Activated CD4-positive, alpha-beta T cell treated with anti-CD3 and anti-CD28 coated beads for 36 hours (primary cell): ENCODE data around the gene CIITA. TPM values are rescaled to one million over a fixed set of nuclear protein-coding genes. Genes with fewer than 3 reads are reported as not detected.
A peak's percentile ranks its signal among the peaks of the same experiment; 100 is the strongest.
"Not testable (repeated sequence)": the region's sequence is repeated elsewhere in the genome, so short reads cannot be mapped to it uniquely, and the experiment has no call there.

Source experiments
- ATAC-seq: fragments of 200-7000 bp; cut with Tn5 transposase; one replicate; pipeline ENCODE4 v1.10.0; 2021; ENCODE audit warnings: mild to moderate bottlenecking, moderate library complexity
- CTCF ChIA-PET: fragments of 350-600 bp; sonication (Branson Sonifier 250); formaldehyde crosslinking; loops from one replicate; lab custom pipeline; 2021; ENCODE audit warnings: antibody characterized with exemption; lab: Charles Lee
- POLR2A ChIA-PET: fragments of 350-600 bp; sonication (Branson Sonifier 250); formaldehyde crosslinking; loops from one replicate; lab custom pipeline; 2021; ENCODE audit warnings: antibody characterized with exemption, inconsistent platforms; lab: Charles Lee
- DNase-seq: peaks from one replicate; pipeline ENCODE4 v3.0.0-alpha.2; 2020
- H3K27ac Mint-ChIP-seq: one replicate; pipeline ENCODE4 v1.8.0; 2021; ENCODE audit warnings: mixed read lengths
- H3K27me3 Mint-ChIP-seq: one replicate; pipeline ENCODE4 v1.8.0; 2021; ENCODE audit warnings: mixed read lengths
- H3K36me3 Mint-ChIP-seq: one replicate; pipeline ENCODE4 v1.8.0; 2021; ENCODE audit warnings: low read depth, mixed read lengths
- H3K4me1 Mint-ChIP-seq: one replicate; pipeline ENCODE4 v1.8.0; 2021; ENCODE audit warnings: mixed read lengths
- H3K4me3 Mint-ChIP-seq: one replicate; pipeline ENCODE4 v1.8.0; 2021; ENCODE audit warnings: mild to moderate bottlenecking, moderate library complexity, mixed read lengths
- H3K9me3 Mint-ChIP-seq: one replicate; pipeline ENCODE4 v1.8.0; 2021; ENCODE audit warnings: low read depth, mixed read lengths
- intact Hi-C, 2 experiments: fragments of 100-400 bp; cut with DNase I in 1 of 2; cut with micrococcal nuclease in 1 of 2; formaldehyde crosslinking; loops; one replicate each; pipeline versions ENCODE4 v1.14.2 to v1.15.1; 2022 to 2024; cut with DNase I, micrococcal nuclease
- total RNA-seq, 2 experiments: library from RNA; stranded (reverse); gene quantifications; one replicate each; pipeline ENCODE4 v1.2.3, GENCODE V29; 2021

The CIITA gene, protein sequence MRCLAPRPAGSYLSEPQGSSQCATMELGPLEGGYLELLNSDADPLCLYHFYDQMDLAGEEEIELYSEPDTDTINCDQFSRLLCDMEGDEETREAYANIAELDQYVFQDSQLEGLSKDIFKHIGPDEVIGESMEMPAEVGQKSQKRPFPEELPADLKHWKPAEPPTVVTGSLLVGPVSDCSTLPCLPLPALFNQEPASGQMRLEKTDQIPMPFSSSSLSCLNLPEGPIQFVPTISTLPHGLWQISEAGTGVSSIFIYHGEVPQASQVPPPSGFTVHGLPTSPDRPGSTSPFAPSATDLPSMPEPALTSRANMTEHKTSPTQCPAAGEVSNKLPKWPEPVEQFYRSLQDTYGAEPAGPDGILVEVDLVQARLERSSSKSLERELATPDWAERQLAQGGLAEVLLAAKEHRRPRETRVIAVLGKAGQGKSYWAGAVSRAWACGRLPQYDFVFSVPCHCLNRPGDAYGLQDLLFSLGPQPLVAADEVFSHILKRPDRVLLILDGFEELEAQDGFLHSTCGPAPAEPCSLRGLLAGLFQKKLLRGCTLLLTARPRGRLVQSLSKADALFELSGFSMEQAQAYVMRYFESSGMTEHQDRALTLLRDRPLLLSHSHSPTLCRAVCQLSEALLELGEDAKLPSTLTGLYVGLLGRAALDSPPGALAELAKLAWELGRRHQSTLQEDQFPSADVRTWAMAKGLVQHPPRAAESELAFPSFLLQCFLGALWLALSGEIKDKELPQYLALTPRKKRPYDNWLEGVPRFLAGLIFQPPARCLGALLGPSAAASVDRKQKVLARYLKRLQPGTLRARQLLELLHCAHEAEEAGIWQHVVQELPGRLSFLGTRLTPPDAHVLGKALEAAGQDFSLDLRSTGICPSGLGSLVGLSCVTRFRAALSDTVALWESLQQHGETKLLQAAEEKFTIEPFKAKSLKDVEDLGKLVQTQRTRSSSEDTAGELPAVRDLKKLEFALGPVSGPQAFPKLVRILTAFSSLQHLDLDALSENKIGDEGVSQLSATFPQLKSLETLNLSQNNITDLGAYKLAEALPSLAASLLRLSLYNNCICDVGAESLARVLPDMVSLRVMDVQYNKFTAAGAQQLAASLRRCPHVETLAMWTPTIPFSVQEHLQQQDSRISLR
- total RNA-seq: 1 to 10 TPM in 1 of 2 experiments, under 1 TPM in 1; 0.87 to 1.4 TPM

DNA sequence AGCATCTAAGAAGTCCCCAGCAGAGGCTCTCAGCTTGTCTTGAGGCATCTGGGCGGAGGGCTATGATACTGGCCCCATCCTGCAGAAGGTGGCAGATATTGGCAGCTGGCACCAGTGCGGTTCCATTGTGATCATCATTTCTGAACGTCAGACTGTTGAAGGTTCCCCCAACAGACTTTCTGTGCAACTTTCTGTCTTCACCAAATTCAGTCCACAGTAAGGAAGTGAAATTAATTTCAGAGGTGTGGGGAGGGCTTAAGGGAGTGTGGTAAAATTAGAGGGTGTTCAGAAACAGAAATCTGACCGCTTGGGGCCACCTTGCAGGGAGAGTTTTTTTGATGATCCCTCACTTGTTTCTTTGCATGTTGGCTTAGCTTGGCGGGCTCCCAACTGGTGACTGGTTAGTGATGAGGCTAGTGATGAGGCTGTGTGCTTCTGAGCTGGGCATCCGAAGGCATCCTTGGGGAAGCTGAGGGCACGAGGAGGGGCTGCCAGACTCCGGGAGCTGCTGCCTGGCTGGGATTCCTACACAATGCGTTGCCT lies at the start of gene CIITA:
Gene CIITA (plus strand): TSS at position 404 of the 543 bp plus-strand sequence. CDS start 129 bp downstream, at position 533.
- H3K4me1 Mint-ChIP-seq: peaks cover 62% of the 10 kb centered on the region
- ChIA-PET POLR2A (no interaction called here), CTCF (interaction anchor here (0.5 to 0.7 kb wide), 4 partner anchors 38 to 361 kb away, joined by 3 to 4 read pairs (median 4); no protein-coding TSS in a partner anchor)
- H3K9me3 Mint-ChIP-seq: no peaks in the 10 kb centered on the region
- H3K27ac Mint-ChIP-seq: no peak within 1 kb of the TSS
- DNase-seq (peak; percentile 77), ATAC-seq (peak; percentile 50)
- no peaks in the 10 kb centered on the region for H3K36me3 Mint-ChIP-seq
- intact Hi-C loops: loop anchor here in 1 of 2 experiments (5.0 kb wide), 1 partner anchor 365 kb away; no protein-coding TSS in a partner anchor
- H3K4me3 Mint-ChIP-seq: peak within 1 kb of the TSS; percentile 70
- peaks cover 71% of the 10 kb centered on the region for H3K27me3 Mint-ChIP-seq

DNA sequence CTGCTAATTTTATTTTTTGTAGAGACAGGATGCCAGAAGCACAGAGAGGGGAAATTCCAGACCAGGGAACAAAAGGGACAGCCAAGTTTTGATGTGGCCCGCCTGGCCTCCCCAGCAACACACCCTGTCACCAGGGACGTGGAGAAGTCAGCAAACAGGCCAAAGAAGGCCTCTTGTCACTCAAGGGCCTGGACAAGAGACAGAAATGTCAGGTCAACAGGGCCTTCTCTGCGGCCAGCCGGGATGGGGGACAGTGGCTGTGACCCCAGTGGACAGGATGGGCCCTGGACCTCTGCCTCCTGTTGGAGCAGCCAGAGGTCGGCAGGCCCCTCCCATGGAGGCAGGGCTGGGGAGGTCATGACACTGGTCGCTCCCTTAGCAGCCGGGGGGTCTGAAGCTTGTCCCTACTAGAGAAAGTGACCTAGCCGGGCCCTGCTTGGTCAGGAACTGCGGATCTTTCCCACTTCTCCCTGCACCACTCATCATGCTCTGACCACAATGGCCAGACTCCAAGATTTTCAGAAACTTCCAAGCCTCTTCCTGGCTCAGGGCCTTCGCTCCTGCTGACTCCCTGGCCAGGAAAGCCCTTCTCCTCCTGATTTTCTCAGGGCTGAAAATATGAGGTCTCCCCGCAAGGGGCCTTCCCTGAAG lies 49.2 kb upstream of the CIITA start:
- ChIA-PET CTCF (no interaction called here), POLR2A (no interaction called here)
- Mint-ChIP-seq H3K4me1 (no peaks in the 10 kb centered on the region), H3K36me3 (no peaks in the 10 kb centered on the region), H3K4me3 (no peak overlapping the region), H3K27ac (no peak overlapping the region), H3K9me3 (no peaks in the 10 kb centered on the region), H3K27me3 (no peaks in the 10 kb centered on the region)
- DNase-seq (no peak), ATAC-seq (no peak)
- intact Hi-C loops: no loop called here

DNA sequence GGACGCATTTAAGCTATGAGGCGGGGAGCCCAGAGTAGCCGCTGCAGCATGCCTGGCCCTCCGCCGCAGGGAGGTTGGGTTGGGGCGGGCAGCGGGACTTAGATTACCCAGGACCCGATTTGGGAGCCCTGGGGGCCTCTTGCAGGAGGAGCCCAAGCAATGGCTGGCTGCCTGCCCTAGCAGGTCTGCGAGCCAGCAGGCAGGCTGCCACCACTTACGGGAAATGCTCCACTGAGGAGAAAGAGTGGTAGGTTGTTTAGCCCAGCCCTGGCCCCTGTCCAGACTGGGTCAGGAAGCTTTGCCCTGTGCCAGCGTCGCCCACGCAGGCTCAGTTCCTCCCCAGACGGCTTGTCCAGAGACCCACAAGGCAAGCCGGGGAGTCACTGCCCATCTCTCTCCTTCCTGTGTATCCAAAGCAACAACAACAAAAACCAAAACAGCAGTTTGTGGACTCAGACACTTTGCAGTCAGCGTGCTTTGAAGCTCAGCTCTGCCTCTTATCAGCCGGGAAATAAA lies 48.1 kb upstream of the CIITA start:
- DNase-seq: no peak
- intact Hi-C loops: no loop called here
- H3K9me3 Mint-ChIP-seq: no peaks in the 10 kb centered on the region
- peaks cover under 1% of the 10 kb centered on the region for H3K27me3 Mint-ChIP-seq
- H3K36me3 Mint-ChIP-seq: no peaks in the 10 kb centered on the region
- no peak for ATAC-seq
- ChIA-PET CTCF (no interaction called here), POLR2A (no interaction called here)
- H3K4me3 Mint-ChIP-seq: no peak overlapping the region
- no peak overlapping the region for H3K27ac Mint-ChIP-seq
- H3K4me1 Mint-ChIP-seq: no peaks in the 10 kb centered on the region

DNA sequence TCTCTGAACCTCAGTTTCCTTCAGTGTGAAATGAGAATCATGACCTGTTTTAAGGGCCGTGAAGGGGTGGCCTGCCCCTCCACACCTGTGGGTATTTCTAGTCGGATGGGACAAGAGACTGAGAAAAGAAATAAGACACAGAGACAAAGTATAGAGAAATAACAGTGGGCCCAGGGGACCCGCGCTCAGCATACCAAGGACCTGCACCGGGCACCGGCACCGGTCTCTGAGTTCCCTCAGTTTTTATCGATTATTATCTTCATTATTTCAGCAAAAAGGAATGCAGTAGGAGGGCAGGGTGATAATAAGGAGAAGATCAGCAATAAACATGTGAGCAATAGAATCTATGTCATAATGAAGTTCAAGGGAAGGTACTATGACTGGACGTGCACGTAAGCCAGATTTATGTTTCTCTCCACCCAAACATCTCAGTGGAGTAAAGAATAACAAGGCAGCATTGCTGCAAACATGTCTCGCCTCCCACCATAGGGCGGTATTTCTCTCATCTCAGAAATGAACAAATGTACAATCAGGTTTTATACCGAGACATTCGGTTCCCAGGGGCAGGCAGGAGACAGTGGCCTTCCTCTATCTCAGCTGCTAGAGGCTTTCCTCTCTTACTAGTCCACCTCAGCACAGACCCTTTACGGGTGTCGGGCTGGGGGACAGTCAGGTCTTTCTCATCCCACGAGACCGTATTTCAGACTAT lies 47.5 kb upstream of the CIITA start:
- POLR2A ChIA-PET, ATAC-seq, H3K4me3 Mint-ChIP-seq, DNase-seq, H3K27me3 Mint-ChIP-seq, H3K4me1 Mint-ChIP-seq, H3K27ac Mint-ChIP-seq, H3K9me3 Mint-ChIP-seq, H3K36me3 Mint-ChIP-seq, intact Hi-C loops, CTCF ChIA-PET: not testable (repeated sequence)

DNA sequence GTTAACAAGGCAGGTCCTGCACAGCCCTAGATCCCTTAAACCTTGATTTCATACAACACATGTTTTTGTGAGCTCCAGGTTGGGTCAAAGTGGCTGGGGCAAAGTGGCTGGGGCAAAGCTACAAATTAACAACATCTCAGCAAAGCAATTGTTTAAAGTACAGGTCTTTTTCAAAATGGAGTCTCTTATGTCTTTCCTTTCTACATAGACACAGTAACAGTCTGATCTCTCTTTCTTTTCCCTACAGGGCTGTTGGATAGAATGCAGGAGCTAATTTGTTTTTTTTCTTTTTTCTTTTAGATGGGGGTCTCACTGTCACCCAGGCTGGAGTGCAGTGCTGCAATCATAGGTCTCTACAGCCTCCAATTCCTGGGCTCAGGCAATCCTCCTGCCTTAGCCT lies 46.8 kb upstream of the CIITA start:
- H3K36me3 Mint-ChIP-seq, DNase-seq, H3K27me3 Mint-ChIP-seq, CTCF ChIA-PET, intact Hi-C loops, H3K27ac Mint-ChIP-seq, H3K9me3 Mint-ChIP-seq, H3K4me3 Mint-ChIP-seq, ATAC-seq, H3K4me1 Mint-ChIP-seq: not testable (repeated sequence)
- POLR2A ChIA-PET: interaction anchor here (0.6 kb wide), 1 partner anchor 77 kb away, joined by 4 read pairs; no protein-coding TSS in a partner anchor

DNA sequence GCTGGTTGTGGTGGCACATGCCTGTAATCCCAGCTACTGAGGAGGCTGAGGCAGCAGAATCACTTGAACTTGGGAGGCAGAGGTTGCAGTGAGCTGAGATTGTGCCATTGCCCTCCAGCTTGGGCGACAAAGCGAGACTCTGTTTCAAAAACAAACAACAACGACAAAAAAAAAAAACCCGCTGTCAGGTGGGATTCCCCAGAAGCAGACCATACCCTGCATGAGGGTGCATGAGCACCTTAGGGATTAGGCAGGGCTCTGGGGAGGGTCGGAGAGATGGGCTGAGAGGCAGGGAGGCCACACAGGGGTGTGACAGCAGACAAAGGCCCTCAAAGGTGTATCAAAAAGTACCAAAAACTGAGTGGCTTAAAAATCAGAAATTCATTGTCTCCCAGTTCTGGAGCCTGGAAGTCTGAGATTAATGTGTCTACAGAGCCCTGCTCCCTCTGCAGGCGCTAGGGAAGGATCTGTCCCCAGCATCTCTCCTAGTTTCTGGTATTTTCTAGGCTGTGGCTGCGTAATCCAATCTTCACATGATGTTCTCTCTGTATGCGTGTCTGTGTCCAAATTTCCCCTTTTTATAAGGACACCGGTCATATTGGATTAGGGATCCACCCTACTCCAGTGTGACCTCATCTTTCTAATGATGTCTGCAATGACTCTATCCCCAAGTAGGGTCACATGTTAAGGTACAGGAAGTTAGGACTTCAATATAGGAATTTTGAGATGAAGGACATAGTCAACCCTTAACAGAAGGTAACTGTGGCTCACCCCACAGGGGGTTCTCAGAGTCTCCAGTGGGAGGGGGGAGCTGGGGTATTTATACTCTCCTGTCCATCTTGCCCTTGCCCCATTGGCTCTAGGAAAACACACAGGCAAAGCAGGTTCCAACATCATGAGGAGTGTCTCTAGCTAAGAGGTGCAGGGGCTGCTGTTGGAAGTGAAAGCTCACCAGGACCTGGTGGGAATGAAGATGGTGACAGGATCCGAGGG lies 44.8 kb upstream of the CIITA start:
- H3K27me3 Mint-ChIP-seq: peaks cover 8% of the 10 kb centered on the region
- peaks cover 5% of the 10 kb centered on the region for H3K4me1 Mint-ChIP-seq
- ChIA-PET CTCF (interaction anchor here (0.5 to 1.1 kb wide), 5 partner anchors 36 to 1279 kb away, joined by 3 to 4 read pairs (median 4); no protein-coding TSS in a partner anchor), POLR2A (interaction anchor here (0.6 kb wide), 1 partner anchor 127 kb away, joined by 3 read pairs; no protein-coding TSS in a partner anchor)
- no peak overlapping the region for H3K27ac Mint-ChIP-seq
- H3K4me3 Mint-ChIP-seq: no peak overlapping the region
- DNase-seq (no peak), ATAC-seq (no peak)
- no peaks in the 10 kb centered on the region for H3K9me3 Mint-ChIP-seq
- intact Hi-C loops: no loop called here
- H3K36me3 Mint-ChIP-seq: no peaks in the 10 kb centered on the region

DNA sequence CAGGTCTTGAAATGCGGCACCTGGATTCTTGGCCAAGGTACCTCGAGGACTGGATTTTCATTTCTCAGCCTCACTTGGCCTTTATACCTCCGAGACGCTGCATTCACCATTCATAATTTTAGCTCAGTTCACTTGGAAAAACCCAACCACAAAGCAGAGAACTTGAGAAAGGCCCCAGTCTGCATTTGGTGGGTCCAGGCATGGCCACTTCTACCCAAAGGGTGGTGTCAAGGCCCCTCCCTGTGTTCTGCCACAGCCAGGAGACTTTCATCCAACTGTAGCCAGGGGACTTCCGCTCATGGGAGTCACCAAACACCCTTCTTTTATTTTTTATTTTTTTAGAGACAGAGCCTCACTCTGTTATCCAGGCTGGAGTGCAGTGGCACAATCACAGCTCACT lies 43.7 kb upstream of the CIITA start:
- DNase-seq (no peak), ATAC-seq (no peak)
- ChIA-PET POLR2A (no interaction called here), CTCF (interaction anchor here (0.6 to 1.1 kb wide), 3 partner anchors 36 to 570 kb away, joined by 3 to 4 read pairs (median 3); no protein-coding TSS in a partner anchor)
- Mint-ChIP-seq H3K27ac (no peak overlapping the region), H3K4me1 (peaks cover 5% of the 10 kb centered on the region), H3K9me3 (no peaks in the 10 kb centered on the region), H3K27me3 (peaks cover 12% of the 10 kb centered on the region), H3K4me3 (no peak overlapping the region), H3K36me3 (no peaks in the 10 kb centered on the region)
- intact Hi-C loops: no loop called here

DNA sequence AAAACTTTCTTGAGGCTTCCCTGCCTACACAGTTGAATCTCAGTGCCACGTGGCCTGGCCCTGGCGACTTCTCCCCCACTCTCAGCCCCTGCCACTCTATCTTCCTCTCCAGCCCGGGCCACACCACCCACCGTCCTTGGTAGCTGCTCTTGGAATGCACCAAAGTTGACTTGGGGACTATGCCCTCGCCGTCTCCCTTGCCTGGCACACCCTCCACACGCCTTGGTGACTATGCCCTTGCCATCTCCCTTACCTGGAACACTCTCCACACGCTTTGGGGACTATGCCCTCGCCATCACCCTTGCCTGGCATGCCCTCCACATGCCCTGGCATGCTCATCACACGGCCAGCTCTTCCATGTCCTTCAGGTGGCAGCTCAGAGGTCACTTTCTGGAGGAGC lies 42.9 kb upstream of the CIITA start:
- no peak overlapping the region for H3K27ac Mint-ChIP-seq
- H3K4me1 Mint-ChIP-seq: peaks cover 5% of the 10 kb centered on the region
- intact Hi-C loops: no loop called here
- ATAC-seq (no peak), DNase-seq (no peak)
- H3K4me3 Mint-ChIP-seq: no peak overlapping the region
- ChIA-PET CTCF (no interaction called here), POLR2A (no interaction called here)
- no peaks in the 10 kb centered on the region for H3K9me3 Mint-ChIP-seq
- peaks cover 12% of the 10 kb centered on the region for H3K27me3 Mint-ChIP-seq
- H3K36me3 Mint-ChIP-seq: no peaks in the 10 kb centered on the region

DNA sequence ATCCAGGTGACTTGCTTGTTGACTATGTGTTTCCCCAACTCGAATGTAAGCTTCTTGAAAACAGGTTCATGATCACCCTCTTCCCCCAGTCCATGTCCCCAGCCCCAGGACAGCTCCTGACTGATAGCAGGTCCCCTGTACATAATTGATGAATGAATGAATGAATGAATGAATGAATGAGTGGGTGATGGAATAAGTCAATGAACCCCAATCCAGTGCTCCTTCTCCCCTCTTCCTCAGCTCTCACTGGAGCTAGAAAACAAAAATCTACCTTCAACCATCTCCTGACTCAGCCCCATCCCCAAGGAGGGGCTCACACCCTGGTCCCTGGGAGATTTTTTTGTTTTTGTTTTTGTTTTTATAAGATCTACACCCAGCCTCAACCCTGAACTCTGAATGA lies 42.2 kb upstream of the CIITA start:
- H3K4me3 Mint-ChIP-seq: no peak overlapping the region
- CTCF ChIA-PET: interaction anchor here (0.6 kb wide), 1 partner anchor 1793 kb away, joined by 3 read pairs; no protein-coding TSS in a partner anchor
- intact Hi-C loops: no loop called here

More for the DNA sequence above, 42.2 kb upstream of the CIITA start:
- Mint-ChIP-seq H3K9me3 (no peaks in the 10 kb centered on the region), H3K27ac (no peak overlapping the region), H3K4me1 (peaks cover 5% of the 10 kb centered on the region), H3K36me3 (no peaks in the 10 kb centered on the region), H3K27me3 (peaks cover 12% of the 10 kb centered on the region)
- DNase-seq (no peak), ATAC-seq (no peak)
- POLR2A ChIA-PET: no interaction called here
